IPS DF 4.7 (cell line): ENCODE data around the gene RASSF3.
"Not testable (repeated sequence)": the region's sequence is repeated elsewhere in the genome, so short reads cannot be mapped to it uniquely, and the experiment has no call there.

Experiments
- DNase-seq: peaks from one replicate; pipeline ENCODE4 v3.0.0-alpha.2; 2013; ENCODE audit warnings: low spot score; ENCODE audit errors: extremely low read depth

The RASSF3 gene

GRCh38 chr12:64633011-64633939 lies 23.0 kb downstream of the RASSF3 start:
- no peak for DNase-seq

GRCh38 chr12:64633940-64634337 lies 23.6 kb downstream of the RASSF3 start:
- DNase-seq = no peak

DNA sequence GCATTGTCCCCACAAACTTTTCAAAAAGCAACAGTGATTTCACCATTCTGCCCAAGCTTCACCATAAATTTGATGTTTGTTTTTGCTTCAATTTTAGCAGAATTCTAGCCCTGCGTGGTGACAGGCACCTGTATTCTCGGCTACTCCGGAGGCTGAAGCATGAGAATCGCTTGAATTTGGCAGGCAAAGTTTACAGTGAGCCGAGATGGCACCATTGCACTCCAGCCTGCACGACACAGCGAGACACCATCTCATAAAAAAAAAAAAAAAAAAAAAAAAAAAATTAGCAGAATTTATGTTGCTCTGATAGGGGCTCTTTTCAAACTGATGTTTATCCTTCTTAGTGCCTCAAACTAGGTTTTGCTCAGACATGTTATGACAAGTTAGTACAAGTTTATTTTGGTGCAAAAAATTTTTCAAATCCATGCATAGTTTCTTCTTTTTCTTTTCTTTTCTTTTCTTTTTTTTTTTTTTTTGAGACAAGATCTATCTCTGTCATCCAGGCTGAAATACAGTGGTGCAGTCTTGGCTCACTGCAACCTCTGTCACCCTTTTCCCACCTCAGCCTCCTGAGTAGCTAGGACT lies 24.3 kb downstream of the RASSF3 start:
- DNase-seq = no peak

DNA sequence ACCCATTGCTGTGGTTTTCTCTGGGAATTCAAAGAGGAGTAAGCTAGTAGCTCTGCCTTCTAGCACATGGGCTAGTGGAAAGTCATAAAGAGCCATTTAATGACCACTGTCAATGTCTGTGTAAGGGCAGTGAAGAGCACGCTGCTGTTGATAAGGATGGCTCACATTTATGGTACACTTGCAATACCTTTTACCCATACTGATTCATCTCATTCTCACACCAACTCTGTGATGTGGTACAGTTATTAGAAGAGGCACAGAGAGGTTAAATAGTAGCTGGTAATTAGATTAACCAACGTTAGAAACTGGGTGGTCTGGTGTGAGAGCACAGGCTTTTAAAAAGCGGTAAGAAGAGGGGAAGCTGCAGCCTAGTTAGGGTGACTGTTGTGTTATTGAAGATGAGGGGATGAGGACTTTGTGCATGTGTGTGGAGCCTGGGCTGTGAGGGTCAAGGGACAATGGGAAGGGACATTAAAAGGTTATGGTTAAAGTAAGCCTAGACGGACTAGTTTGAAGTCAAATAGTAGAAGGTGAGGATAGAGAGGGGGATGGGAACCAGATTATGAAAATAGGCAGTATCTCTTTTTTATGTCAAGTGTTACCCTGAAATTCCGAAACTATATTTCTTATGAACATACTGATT lies 25.2 kb downstream of the RASSF3 start:
- DNase-seq = no peak

- DNase-seq = no peak
Measured at GRCh38 chr12:64636856-64637255, 26.6 kb downstream of the RASSF3 start.

GRCh38 chr12:64639466-64639865 lies 29.2 kb downstream of the RASSF3 start:
- no peak for DNase-seq

DNA sequence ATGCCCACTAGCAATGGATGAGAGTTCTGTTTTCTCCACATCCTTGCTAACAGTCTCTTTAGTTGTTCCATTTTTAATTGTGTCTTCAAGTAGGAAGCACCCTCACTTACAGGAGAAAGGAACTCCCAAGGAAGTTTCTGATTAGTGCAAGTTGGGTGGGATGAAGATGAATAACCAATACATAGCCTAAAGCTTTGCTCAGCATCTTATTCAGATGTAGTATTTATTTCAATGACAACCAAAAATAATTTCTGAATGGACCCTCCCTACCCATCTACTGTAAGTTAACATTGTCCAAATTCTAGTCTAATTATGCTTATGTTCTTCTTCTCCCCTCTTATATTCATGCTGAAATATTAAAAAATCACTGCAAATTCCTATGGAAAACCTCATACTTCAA lies 36.0 kb downstream of the RASSF3 start:
- DNase-seq = no peak

DNA sequence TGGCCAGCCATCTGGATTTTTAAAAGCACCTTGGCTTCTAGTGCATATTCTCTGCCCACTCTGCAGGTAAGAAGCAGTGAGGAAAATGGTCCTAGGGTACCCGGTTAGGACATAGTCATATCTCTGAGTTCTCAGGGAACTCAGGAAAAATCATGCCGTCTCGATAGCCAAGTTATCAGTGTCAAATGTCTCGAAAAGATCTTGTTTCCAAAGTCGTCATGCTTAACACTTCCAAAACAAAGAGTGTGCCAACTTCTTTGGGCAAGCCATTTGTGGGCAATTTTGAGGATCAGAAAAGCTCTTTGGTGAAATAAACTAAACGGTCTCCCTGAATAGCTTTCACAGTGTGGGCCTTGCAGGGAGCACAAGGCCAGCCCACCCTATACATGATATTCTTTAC lies 39.2 kb downstream of the RASSF3 start:
- DNase-seq = no peak

- DNase-seq = no peak
Measured at GRCh38 chr12:64650762-64651161, 40.5 kb downstream of the RASSF3 start.

DNA sequence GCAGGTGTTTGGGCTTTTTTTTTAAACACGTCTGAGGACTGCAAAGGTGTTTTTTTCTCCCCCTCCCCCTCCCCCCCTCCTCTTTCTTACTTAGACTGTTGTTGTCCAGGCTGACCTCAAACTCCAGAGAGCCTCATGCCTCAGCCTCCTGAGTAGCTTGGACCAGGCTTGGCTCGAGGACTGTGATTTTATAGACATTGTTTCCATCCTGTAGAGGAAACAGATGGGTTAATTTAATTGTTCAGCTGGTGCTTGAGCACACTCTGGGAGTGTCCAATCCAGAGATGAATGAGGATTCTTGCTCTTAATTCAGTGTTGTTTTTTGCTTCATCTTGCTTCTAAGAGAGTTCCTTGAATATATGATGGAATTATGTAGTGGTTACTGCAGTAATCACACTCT lies 42.1 kb downstream of the RASSF3 start:
- no peak for DNase-seq

DNA sequence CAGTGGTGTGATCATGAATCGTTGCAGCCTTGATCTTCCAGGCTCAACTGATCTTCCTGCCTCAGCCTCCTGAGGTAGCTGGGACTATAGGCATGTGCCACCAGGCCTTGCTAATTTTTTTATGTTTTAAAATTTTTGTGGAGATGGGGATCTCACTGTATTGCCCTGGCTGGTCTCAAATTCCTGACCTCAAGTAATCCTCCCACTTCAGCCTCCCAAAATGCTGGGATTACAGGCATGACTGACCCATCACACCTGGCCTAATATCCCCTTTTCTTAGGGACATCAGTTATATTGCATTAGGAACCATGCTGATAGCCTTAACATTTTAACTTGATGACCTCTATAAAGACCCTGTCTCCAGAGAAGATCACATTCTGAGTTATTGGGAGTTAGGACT lies 42.8 kb downstream of the RASSF3 start:
- DNase-seq = no peak

DNA sequence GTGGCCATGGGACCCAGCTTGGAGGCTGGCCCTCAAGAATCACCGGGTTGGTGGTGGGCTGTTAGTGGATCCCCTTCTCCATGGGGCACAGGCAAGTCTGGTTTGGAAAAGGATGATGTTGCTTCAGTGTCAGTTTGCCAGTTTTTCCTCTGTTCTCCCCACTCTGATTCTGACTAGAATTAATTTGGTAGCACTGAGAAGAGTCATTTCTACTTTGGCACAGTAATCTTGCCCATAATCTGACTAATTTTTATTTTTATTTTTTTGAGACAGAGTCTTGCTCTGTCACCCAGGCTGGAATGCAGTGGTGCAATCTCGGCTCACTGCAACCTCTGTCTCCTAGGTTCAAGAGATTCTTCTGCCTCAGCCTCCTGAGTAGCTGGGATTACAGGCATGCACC lies 43.6 kb downstream of the RASSF3 start:
- DNase-seq = not testable (repeated sequence)

DNA sequence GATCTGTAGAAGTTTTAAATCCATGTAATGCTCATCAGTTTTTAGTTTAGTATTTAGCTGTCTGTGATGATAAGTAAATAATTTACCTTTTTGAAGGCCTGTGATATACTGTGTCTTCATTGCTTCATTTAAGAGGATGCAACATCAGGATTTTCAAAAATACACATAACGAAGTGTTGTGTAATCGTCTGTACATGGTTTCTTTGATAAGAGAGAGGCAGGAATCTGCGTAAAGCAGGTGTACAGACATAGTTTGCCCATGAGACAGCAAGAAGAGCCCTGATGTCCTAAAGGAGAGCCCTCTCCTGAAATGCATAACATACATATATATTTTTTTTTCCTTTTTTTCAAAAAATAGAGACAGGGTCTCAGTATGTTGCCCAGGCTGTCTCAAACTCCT lies 44.8 kb downstream of the RASSF3 start:
- no peak for DNase-seq

GRCh38 chr12:64656429-64656828 lies 46.1 kb downstream of the RASSF3 start:
- no peak for DNase-seq

DNA sequence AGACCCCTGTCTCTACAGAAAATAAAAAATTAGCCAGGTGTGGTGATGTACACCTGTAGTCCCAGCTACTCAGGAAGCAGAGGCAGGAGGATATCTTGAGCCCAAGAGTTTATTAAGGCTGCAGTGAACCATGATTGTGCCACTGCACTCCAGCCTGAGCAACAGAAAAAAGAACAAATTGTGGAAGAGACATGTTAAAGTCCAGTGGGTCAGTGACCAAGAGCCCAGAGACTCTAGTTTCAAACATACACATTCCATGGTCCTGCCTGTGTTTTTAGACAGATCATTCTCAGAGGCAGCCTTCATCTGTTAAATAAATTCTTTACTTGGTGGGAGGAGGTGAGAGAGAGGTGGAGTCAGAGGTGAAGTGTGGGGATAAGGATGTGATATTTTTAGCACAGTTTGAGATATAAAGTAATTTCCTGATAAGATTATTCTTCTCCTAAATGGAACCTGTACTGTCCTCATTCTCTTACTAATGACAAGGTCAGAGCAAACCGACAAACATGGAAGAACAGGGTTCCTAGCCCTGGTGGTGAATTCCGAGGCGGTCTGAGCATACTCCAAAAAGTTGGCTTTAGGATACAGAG lies 48.7 kb downstream of the RASSF3 start:
- no peak for DNase-seq

- no peak for DNase-seq
Measured at GRCh38 chr12:64660237-64661018, 50.1 kb downstream of the RASSF3 start.

DNA sequence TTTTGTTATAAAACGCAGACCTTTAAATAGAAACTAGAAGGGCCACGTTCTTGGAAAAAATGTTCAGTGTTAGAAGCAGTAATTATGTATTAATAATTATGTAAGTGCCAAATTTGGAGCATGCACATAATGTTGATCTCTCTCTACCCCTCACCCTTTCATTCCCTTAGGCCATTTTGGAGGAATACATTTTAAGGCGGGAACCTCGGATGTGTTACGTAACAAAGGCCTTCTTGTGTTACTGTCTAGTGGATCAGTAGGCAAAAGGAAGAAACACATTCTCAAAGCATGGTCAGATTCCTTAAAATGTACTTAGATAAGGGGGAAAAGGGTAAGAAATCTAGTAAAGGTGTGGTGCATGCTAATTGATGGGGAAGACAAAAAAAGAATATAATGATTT lies 52.7 kb downstream of the RASSF3 start:
- no peak for DNase-seq

GRCh38 chr12:64665514-64665913 lies 55.2 kb downstream of the RASSF3 start:
- no peak for DNase-seq

- no peak for DNase-seq
Measured at GRCh38 chr12:64666054-64666914, 56.0 kb downstream of the RASSF3 start.

- DNase-seq = no peak
Measured at GRCh38 chr12:64667793-64668192, 57.5 kb downstream of the RASSF3 start.
